SK-N-SH (cell line): Measurements from ENCODE around the gene BPNT1. TPM values are rescaled to one million over a fixed set of nuclear protein-coding genes. Genes with fewer than 3 reads are reported as not detected.

Source experiments
- CTCF ChIA-PET: fragments of 300-600, 350-600 bp; formaldehyde crosslinking; extraction: SDS; loops from one replicate; lab custom pipeline; 2021; lab: Yijun Ruan, JAX
- POLR2A ChIA-PET: fragments of 350-600 bp; sonication (Branson Sonifier 250); formaldehyde crosslinking; extraction: SDS; loops from one replicate; lab custom pipeline; 2020; ENCODE audit warnings: antibody characterized with exemption, inconsistent platforms; lab: Yijun Ruan, JAX
- DNase-seq: peaks from one replicate; pipeline ENCODE4 v3.0.0; 2012
- H2AFZ ChIP-seq: fragments of 200-600 bp; sonication (generic); 2 replicates; pipeline ENCODE4 v1.8.1; 2016; ENCODE audit warnings: antibody characterized with exemption, mild to moderate bottlenecking, low read depth
- H3F3A ChIP-seq: fragments of 200-600 bp; sonication (generic); replicated peaks from 2 replicates; pipeline ENCODE3; 2016; ENCODE audit warnings: antibody characterized with exemption, mild to moderate bottlenecking; ENCODE audit not compliant: insufficient read depth
- H3K27ac ChIP-seq, 2 experiments: fragments of 200-500 bp in 1 of 2; fragments of 200-600 bp in 1 of 2; sonication (Bioruptor generic) in 1 of 2; sonication (generic), shearing (Covaris generic) in 1 of 2; 2 replicates each; pipeline versions ENCODE4 v1.5.1 to v1.6.1; 2014 to 2016; ENCODE audit warnings: low read depth in 2 of 2, inconsistent platforms in 1 of 2, low read length in 1 of 2, mild to moderate bottlenecking in 1 of 2, mixed read lengths in 1 of 2
- H3K27me3 ChIP-seq: fragments of 200-600 bp; sonication (generic), shearing (Covaris generic); 2 replicates; pipeline ENCODE4 v1.6.1; 2016; ENCODE audit warnings: mixed run types; ENCODE audit not compliant: insufficient read depth
- H3K36me3 ChIP-seq, 2 experiments: fragments of 200-500 bp in 1 of 2; fragments of 200-600 bp in 1 of 2; sonication (Bioruptor generic) in 1 of 2; sonication (generic) in 1 of 2; replicated peaks in 1 of 2; 2 replicates each; pipeline versions ENCODE3 to v1.5.1; 2014 to 2016; ENCODE audit warnings: low read length in 1 of 2, mild to moderate bottlenecking in 1 of 2; ENCODE audit not compliant: insufficient read depth in 2 of 2, control insufficient read depth in 1 of 2
- H3K4me1 ChIP-seq, 2 experiments: fragments of 200-500 bp in 1 of 2; fragments of 200-600 bp in 1 of 2; sonication (Bioruptor generic) in 1 of 2; sonication (generic), shearing (Covaris generic) in 1 of 2; 2 replicates each; pipeline versions ENCODE4 v1.5.1 to v1.6.1; 2014 to 2016; ENCODE audit warnings: low read depth in 1 of 2, low read length in 1 of 2, mixed run types in 1 of 2; ENCODE audit not compliant: insufficient read depth in 2 of 2, control insufficient read depth in 1 of 2
- H3K4me2 ChIP-seq: fragments of 200-600 bp; sonication (generic), shearing (Covaris generic); 2 replicates; pipeline ENCODE4 v1.6.1; 2017; ENCODE audit warnings: mixed run types
- H3K4me3 ChIP-seq, 2 experiments: fragments of 200-500 bp in 1 of 2; fragments of 200-600 bp in 1 of 2; sonication (Bioruptor generic) in 1 of 2; sonication (generic), shearing (Covaris generic) in 1 of 2; 2 replicates each; pipeline versions ENCODE4 v1.5.1 to v1.8.1; 2014 to 2016; ENCODE audit warnings: low read depth in 2 of 2, inconsistent platforms in 1 of 2, low read length in 1 of 2, mild to moderate bottlenecking in 1 of 2, mixed read lengths in 1 of 2, moderate library complexity in 1 of 2
- H3K79me2 ChIP-seq: fragments of 200-600 bp; sonication (generic); 2 replicates; pipeline ENCODE4 v1.8.1; 2017; ENCODE audit warnings: mild to moderate bottlenecking; ENCODE audit not compliant: insufficient read depth
- H3K9ac ChIP-seq: fragments of 200-600 bp; sonication (generic); 2 replicates; pipeline ENCODE4 v1.6.1; 2017; ENCODE audit warnings: mixed run types
- H3K9me2 ChIP-seq: fragments of 200-600 bp; sonication (generic); 2 replicates; pipeline ENCODE4 v1.6.1; 2017; ENCODE audit warnings: mixed run types
- H3K9me3 ChIP-seq: fragments of 200-600 bp; sonication (generic); 2 replicates; pipeline ENCODE4 v1.6.1; 2017; ENCODE audit warnings: mixed run types, mild to moderate bottlenecking, moderate library complexity
- H4K20me1 ChIP-seq: fragments of 200-600 bp; sonication (generic); 2 replicates; pipeline ENCODE4 v1.6.1; 2017; ENCODE audit warnings: mild to moderate bottlenecking, mixed run types; ENCODE audit not compliant: insufficient read depth
- ELF1 ChIP-seq: IDR thresholded peaks from 2 replicates; pipeline ENCODE4 v1.4.0; 2012
- EP300 ChIP-seq, 2 experiments: IDR thresholded peaks; 2 replicates each; pipeline versions ENCODE4 v1.4.0 to v1.6.1; 2012; ENCODE audit warnings: borderline replicate concordance in 1 of 2, low read depth in 1 of 2, low read length in 1 of 2
- FOXJ3 ChIP-seq: sonication (generic); formaldehyde crosslinking; IDR thresholded peaks from 2 replicates; pipeline ENCODE4 v1.5.1; 2020; ENCODE audit warnings: mild to moderate bottlenecking, missing genetic modification reagents
- FOXM1 ChIP-seq: IDR thresholded peaks from 2 replicates; pipeline ENCODE4 v1.4.0; 2012; ENCODE audit warnings: low read depth, mild to moderate bottlenecking
- JUND ChIP-seq: IDR thresholded peaks from 2 replicates; pipeline ENCODE4 v1.4.0; 2012
- MXI1 ChIP-seq: IDR thresholded peaks from 2 replicates; pipeline ENCODE4 v1.6.1; 2012; ENCODE audit warnings: mild to moderate bottlenecking, low read depth, low read length, improper control_type of control experiment
- NFIC ChIP-seq: IDR thresholded peaks from 2 replicates; pipeline ENCODE4 v1.4.0; 2012; ENCODE audit warnings: borderline replicate concordance
- RCOR1 ChIP-seq: fragments of 150-350 bp; IDR thresholded peaks from 2 replicates; pipeline ENCODE4 v1.6.1; 2017; ENCODE audit warnings: antibody characterized with exemption, low read length
- SMC3 ChIP-seq: IDR thresholded peaks from 2 replicates; pipeline ENCODE4 v1.6.1; 2012; ENCODE audit warnings: low read depth, low read length, improper control_type of control experiment
- TAF1 ChIP-seq: IDR thresholded peaks from 2 replicates; pipeline ENCODE4 v1.6.1; 2012; ENCODE audit warnings: low read depth, mild to moderate bottlenecking, low read length, moderate library complexity, borderline replicate concordance
- TCF12 ChIP-seq: IDR thresholded peaks from 2 replicates; pipeline ENCODE4 v1.4.0; 2012
- WGBS: methylation state at CpG from one replicate; pipeline ENCODE4 v1.1.6; 2017; ENCODE audit warnings: low lambda C conversion rate; 5-methylcytosine and 5-hydroxymethylcytosine counted together
- polyA plus RNA-seq, 3 experiments: library from polyadenylated mRNA; depleted of rRNA; stranded (reverse); fragments of >200 nt; gene quantifications; 2 replicates each; pipeline ENCODE4 v1.2.3, GENCODE V29; 2012
- TF ChIP-seq, protein P1 (sequence below): IDR thresholded peaks from 2 replicates; pipeline ENCODE4; 2012
- TF ChIP-seq, protein P2 (sequence below): IDR thresholded peaks from 2 replicates; pipeline ENCODE4 v1.4.0; 2012; ENCODE audit warnings: low read depth, borderline replicate concordance

The BPNT1 gene
- polyA plus RNA-seq, 1 of the 3 experiments (the other 2 are of a cell fraction): 44.6 TPM

DNA sequence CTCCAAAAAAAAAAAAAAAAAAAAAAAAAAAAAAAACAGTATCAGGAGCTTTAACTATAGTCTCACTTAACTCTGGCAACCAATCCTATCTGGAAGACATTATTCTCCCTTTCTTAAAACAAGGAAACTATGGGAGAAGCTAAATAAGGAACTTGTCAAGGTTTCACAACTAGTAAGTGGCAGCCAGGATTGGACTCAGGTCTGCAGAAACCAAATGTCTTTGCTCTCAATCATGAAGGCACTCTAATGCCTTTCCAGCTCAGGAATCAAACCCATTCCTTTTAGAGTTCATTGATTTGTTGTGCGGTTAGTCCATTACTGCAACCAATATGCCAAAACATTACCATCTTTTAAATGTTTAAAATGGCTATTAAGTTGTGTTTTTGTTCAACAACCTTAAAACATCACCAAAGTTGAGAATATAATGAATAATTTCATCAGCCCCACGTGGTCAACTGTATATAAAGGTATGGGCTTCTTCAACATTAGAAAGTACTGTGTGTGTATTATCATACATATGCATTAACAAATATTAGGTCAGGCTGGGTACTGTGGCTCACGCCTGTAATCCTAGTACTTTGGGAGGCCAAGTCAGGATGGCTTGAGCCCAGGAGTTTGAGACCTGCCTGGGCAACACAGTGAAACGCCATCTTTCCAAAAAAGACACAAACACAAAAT, 44.8 kb downstream of the BPNT1 start:
- H3K4me3 ChIP-seq: peak overlapping the region; percentile 75 to 95
- CTCF ChIA-PET: interaction anchor here (1.2 kb wide), 1 partner anchor 68 kb away, joined by 3 read pairs; no protein-coding TSS in a partner anchor
- peaks cover 29% of the 10 kb centered on the region for H3F3A ChIP-seq
- no peak for TF ChIP-seq RCOR1
- TF ChIP-seq MXI1: no peak
- TF ChIP-seq, protein P1, sequence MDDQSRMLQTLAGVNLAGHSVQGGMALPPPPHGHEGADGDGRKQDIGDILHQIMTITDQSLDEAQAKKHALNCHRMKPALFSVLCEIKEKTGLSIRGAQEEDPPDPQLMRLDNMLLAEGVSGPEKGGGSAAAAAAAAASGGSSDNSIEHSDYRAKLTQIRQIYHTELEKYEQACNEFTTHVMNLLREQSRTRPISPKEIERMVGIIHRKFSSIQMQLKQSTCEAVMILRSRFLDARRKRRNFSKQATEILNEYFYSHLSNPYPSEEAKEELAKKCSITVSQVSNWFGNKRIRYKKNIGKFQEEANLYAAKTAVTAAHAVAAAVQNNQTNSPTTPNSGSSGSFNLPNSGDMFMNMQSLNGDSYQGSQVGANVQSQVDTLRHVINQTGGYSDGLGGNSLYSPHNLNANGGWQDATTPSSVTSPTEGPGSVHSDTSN: no peak
- no peak for TF ChIP-seq TAF1
- no peak for TF ChIP-seq ELF1
- TF ChIP-seq, all 33 proteins: peak for 0
- no peak overlapping the region for H3K27ac ChIP-seq
- no peaks in the 10 kb centered on the region for H3K9me2 ChIP-seq
- 55% methylated on average over 4 of the region's 4 CpGs for WGBS
- peaks cover 63% of the 10 kb centered on the region for H3K79me2 ChIP-seq
- peaks cover 2 to 15% of the 10 kb centered on the region in 2 experiments; a peak in 2 of 4 replicates for H3K4me1 ChIP-seq
- no peaks in the 10 kb centered on the region for H3K9me3 ChIP-seq
- H3K9ac ChIP-seq: peak overlapping the region; percentile 21; the same call in 1 of the 2 replicates
- DNase-seq: no peak
- peaks cover 4 to 18% of the 10 kb centered on the region in 2 experiments for H3K36me3 ChIP-seq
- H2AFZ ChIP-seq: no peak overlapping the region; the same call in 1 of the 2 replicates
- peak overlapping the region; percentile 86 for H3K4me2 ChIP-seq
- H3K27me3 ChIP-seq: no peaks in the 10 kb centered on the region
- H4K20me1 ChIP-seq: peaks cover 3% of the 10 kb centered on the region; the same call in 1 of the 2 replicates
- POLR2A ChIA-PET: no interaction called here

DNA sequence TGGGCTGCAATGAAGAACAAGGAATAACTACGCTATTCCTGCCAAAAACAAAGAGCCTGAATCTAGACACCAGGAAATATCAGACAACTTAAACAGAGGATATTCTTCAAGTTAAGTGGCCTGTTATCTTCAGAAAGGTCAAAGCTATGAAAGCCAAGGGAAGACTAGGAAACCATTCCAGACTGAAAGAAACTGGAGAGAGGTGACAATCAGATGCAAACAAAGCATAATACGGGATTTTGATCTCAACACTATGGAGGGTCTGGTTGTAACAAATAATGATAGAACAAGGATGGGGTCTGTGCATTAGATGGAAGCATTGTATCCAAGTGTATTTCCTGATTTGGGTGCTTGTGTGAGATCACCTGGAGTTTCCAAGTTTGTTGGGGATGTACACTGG, 45.9 kb downstream of the BPNT1 start:
- Histone ChIP-seq H3K4me3 (peak overlapping the region in 1 of 2 experiments; percentile 24; a peak in 1 of 4 replicates), H3K9me2 (no peaks in the 10 kb centered on the region), H4K20me1 (peaks cover 3% of the 10 kb centered on the region; the same call in 1 of the 2 replicates), H3K79me2 (peaks cover 71% of the 10 kb centered on the region), H3K27me3 (no peaks in the 10 kb centered on the region), H3K4me1 (peaks cover 2 to 15% of the 10 kb centered on the region in 2 experiments; a peak in 2 of 4 replicates), H3F3A (peaks cover 29% of the 10 kb centered on the region), H3K4me2 (peak overlapping the region; percentile 50), H3K9me3 (no peaks in the 10 kb centered on the region), H3K9ac (no peak overlapping the region), H3K36me3 (peaks cover 10 to 26% of the 10 kb centered on the region in 2 experiments), H2AFZ (no peak overlapping the region), H3K27ac (no peak overlapping the region)
- TF ChIP-seq, protein P2, sequence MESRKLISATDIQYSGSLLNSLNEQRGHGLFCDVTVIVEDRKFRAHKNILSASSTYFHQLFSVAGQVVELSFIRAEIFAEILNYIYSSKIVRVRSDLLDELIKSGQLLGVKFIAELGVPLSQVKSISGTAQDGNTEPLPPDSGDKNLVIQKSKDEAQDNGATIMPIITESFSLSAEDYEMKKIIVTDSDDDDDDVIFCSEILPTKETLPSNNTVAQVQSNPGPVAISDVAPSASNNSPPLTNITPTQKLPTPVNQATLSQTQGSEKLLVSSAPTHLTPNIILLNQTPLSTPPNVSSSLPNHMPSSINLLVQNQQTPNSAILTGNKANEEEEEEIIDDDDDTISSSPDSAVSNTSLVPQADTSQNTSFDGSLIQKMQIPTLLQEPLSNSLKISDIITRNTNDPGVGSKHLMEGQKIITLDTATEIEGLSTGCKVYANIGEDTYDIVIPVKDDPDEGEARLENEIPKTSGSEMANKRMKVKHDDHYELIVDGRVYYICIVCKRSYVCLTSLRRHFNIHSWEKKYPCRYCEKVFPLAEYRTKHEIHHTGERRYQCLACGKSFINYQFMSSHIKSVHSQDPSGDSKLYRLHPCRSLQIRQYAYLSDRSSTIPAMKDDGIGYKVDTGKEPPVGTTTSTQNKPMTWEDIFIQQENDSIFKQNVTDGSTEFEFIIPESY: no peak
- TF ChIP-seq TAF1: no peak
- TF ChIP-seq NFIC: no peak
- no peak for TF ChIP-seq FOXJ3 (CRISPR knock-in tag)
- no peak for TF ChIP-seq SMC3
- TF ChIP-seq JUND: no peak
- no peak for TF ChIP-seq EP300 (IDR thresholded peaks at IDR 0.05; ENCODE audit: borderline replicate concordance in 1 of 2, low read depth in 1 of 2, low read length in 1 of 2)
- no peak for TF ChIP-seq FOXM1
- no peak for TF ChIP-seq TCF12
- no peak for TF ChIP-seq MXI1
- CTCF ChIA-PET: interaction anchor here (0.9 to 1.2 kb wide), 2 partner anchors 70 to 105 kb away, joined by 3 read pairs; no protein-coding TSS in a partner anchor
- POLR2A ChIA-PET: no interaction called here
- 98% methylated on average over 2 of the region's 2 CpGs for WGBS
- no peak for DNase-seq
